ENCODE data around the gene DNM1. TPM values are rescaled to one million over a fixed set of nuclear protein-coding genes. Genes with fewer than 3 reads are reported as not detected.

DNM1 gene
- total and polyA plus RNA-seq, 3 experiments from 2014 or later: 0.18 to 0.66 (median 0.26) TPM

DNA sequence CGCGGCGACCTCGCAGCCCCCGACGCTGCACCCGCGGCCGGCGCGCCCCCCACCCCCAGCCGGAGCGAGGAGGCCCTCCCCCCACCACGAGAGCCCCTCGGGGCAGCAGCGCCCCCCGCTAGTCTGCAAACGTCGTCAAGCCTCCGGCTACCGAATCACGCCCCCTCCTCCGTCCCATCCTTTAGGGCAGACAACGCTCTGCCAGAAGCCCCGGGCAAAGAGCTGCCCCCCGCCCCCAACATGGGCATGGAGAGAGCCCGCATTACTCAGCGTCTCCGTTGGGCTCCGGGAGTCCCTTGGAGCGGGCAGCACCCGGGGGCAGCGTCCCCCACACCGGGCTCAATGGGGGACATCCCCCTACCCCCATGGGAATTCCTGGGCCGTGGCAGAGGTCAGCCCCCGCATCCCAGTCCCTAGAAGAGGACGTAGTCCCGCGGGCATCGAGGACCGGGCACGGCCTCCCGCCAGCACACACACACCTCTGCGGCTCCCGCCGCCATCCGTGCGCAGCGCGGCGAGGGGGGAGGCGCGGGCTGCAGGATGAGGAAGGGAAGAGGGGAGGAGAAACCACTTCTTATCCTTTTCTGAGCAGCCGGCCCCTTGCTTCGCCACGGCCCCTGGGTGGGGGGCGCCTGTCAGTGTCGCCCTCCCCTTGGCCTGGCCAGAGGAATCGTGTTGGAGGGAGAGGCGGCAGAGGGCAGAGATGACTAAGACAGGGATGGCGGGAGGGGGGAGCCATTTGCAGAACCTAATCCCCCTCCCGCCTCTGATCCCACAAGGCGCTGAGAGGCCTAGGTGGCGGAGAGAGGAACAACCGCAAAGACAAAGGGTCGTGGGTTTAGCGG lies 750 bp downstream of the DNM1 start:
- H3K27ac Mint-ChIP-seq: peak overlapping the region in 1 of 8 donors; percentile 65
- no peaks in the 10 kb centered on the region for H3K36me3 Mint-ChIP-seq
- H3K36me3 ChIP-seq (ENCODE audit: insufficient read depth, low read length): no peaks in the 10 kb centered on the region
- H3K9me3 Mint-ChIP-seq: no peaks in the 10 kb centered on the region
- peaks cover 6 to 22% of the 10 kb centered on the region in 2 donors for H3K27me3 Mint-ChIP-seq
- peaks cover 8 to 10% (median 9%) of the 10 kb centered on the region in 3 donors for H3K4me1 Mint-ChIP-seq
- ChIA-PET POLR2A (interaction anchor here (0.6 to 1.3 kb wide), 2 partner anchors 42 to 47 kb away, joined by 3 to 6 read pairs; no protein-coding TSS in a partner anchor), CTCF (interaction anchor here (0.7 to 1.0 kb wide), 3 partner anchors 8 to 154 kb away, joined by 3 to 5 read pairs (median 3); no protein-coding TSS in a partner anchor)
- DNase-seq: peak in 1 of 5 donors; percentile 13
- H3K4me1 ChIP-seq (ENCODE audit: insufficient read depth, low read length): peaks cover 14% of the 10 kb centered on the region
- H3K4me3 Mint-ChIP-seq: peak overlapping the region in 6 of 7 donors; percentile 34 to 84 (median 60)
- peaks cover 13% of the 10 kb centered on the region for H3K27me3 ChIP-seq (ENCODE audit: insufficient read depth, low read length, poor library complexity, severe bottlenecking)
- no peaks in the 10 kb centered on the region for H3K9me3 ChIP-seq (ENCODE audit: low read length)
- H3K27ac ChIP-seq (ENCODE audit: low read depth, low read length): peak overlapping the region; percentile 47
- peak overlapping the region; percentile 58 for H3K4me3 ChIP-seq (ENCODE audit: low read length)

DNA sequence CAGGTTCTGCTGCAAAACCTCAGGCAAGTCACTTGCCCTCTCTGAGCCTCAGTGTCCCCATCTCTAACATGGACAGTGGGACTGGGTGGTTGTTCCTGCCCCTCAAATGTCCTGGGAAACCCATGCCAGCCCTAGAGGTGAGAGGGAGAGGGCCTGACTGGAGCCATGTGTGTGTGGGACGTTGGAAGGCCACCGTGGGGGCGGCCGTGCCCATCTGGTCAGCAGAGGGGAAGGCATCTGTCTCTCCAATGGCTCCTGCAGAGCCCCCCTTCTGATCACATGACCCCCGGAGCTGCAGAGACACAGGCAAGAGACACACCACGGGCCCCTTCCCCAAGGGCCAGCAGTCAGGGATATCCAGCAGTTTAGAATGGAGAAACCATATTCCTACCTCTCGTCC lies 1.7 kb downstream of the DNM1 start:
- Mint-ChIP-seq H3K27me3 (peaks cover 10 to 22% of the 10 kb centered on the region in 2 donors), H3K36me3 (no peaks in the 10 kb centered on the region), H3K9me3 (no peaks in the 10 kb centered on the region), H3K4me3 (peak overlapping the region in 2 of 7 donors; percentile 40 to 65), H3K4me1 (peaks cover 8 to 10% (median 9%) of the 10 kb centered on the region in 3 donors), H3K27ac (no peak overlapping the region)
- DNase-seq: no peak
- Histone ChIP-seq H3K4me3 (ENCODE audit: low read length) (no peak overlapping the region), H3K27ac (ENCODE audit: low read depth, low read length) (peak overlapping the region; percentile 43), H3K27me3 (ENCODE audit: insufficient read depth, low read length, poor library complexity, severe bottlenecking) (peaks cover 13% of the 10 kb centered on the region), H3K4me1 (ENCODE audit: insufficient read depth, low read length) (peaks cover 14% of the 10 kb centered on the region), H3K9me3 (ENCODE audit: low read length) (no peaks in the 10 kb centered on the region), H3K36me3 (ENCODE audit: insufficient read depth, low read length) (no peaks in the 10 kb centered on the region)
- ChIA-PET POLR2A (no interaction called here), CTCF (no interaction called here)

DNA sequence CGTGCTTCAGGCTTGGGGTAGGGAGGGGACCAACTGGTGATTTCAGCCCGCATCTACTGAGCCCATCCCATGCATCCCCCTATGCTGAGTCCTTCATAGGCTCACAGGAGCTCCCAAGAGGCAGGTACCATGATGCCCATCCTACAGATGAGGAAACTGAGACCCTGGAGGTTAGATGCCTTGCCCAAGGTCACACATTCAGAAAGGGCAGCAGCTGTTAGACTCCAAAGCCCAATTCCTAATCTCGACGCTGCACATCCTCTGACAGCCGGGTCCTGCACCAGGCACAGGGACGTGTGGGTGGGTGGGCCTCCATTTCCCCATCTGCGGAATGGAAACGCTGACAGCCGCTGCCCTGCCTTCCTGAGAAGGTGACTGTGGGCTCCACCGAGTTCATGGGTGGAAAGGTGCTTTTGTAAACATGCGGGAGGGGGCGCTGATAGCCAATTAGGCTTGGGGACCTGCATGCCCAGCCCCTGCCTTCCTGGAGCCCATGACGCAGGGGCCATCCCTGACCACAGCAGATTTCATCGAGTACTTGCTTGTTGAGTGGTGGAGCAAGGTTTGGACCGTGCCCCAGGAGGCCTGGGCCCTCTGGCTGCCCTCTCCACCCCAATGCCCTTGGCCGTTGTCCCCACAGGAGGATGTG lies 2.2 kb downstream of the DNM1 start:
- Histone ChIP-seq H3K9me3 (ENCODE audit: low read length) (no peaks in the 10 kb centered on the region), H3K27me3 (ENCODE audit: insufficient read depth, low read length, poor library complexity, severe bottlenecking) (peaks cover 13% of the 10 kb centered on the region), H3K4me1 (ENCODE audit: insufficient read depth, low read length) (peaks cover 14% of the 10 kb centered on the region), H3K27ac (ENCODE audit: low read depth, low read length) (no peak overlapping the region), H3K4me3 (ENCODE audit: low read length) (no peak overlapping the region), H3K36me3 (ENCODE audit: insufficient read depth, low read length) (no peaks in the 10 kb centered on the region)
- peaks cover 10 to 22% of the 10 kb centered on the region in 2 donors for H3K27me3 Mint-ChIP-seq
- DNase-seq: no peak
- no peaks in the 10 kb centered on the region for H3K9me3 Mint-ChIP-seq
- no peak overlapping the region for H3K27ac Mint-ChIP-seq
- peaks cover 8 to 10% (median 9%) of the 10 kb centered on the region in 3 donors for H3K4me1 Mint-ChIP-seq
- POLR2A ChIA-PET: no interaction called here
- CTCF ChIA-PET: interaction anchor here (2.0 kb wide), 1 partner anchor 8 kb away, joined by 4 read pairs; no protein-coding TSS in a partner anchor
- H3K36me3 Mint-ChIP-seq: no peaks in the 10 kb centered on the region
- H3K4me3 Mint-ChIP-seq: peak overlapping the region in 1 of 7 donors; percentile 55

DNA sequence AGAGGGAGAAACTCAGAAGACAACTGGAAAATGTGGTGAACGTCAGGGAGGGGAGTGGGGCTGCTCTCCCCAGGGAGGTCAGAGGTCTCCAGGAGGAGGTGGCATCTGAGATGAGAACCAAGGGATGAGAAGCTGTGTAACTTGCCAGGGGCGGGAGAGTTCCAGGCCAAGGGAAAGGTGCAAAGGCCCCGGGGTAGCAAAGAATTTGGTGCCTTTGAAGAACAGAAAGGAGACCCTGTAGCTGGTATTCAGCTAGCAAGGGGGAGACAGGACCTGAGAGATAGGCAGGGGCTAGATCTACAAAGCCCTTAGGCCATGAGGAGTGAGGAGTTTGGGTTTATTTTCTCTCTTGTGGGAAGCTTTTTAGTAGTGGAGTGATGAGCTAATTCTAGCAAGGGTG lies 3.3 kb downstream of the DNM1 start:
- CTCF ChIA-PET: interaction anchor here (0.7 to 2.0 kb wide), 3 partner anchors 9 to 16 kb away, joined by 3 to 4 read pairs (median 4); no protein-coding TSS in a partner anchor

DNA sequence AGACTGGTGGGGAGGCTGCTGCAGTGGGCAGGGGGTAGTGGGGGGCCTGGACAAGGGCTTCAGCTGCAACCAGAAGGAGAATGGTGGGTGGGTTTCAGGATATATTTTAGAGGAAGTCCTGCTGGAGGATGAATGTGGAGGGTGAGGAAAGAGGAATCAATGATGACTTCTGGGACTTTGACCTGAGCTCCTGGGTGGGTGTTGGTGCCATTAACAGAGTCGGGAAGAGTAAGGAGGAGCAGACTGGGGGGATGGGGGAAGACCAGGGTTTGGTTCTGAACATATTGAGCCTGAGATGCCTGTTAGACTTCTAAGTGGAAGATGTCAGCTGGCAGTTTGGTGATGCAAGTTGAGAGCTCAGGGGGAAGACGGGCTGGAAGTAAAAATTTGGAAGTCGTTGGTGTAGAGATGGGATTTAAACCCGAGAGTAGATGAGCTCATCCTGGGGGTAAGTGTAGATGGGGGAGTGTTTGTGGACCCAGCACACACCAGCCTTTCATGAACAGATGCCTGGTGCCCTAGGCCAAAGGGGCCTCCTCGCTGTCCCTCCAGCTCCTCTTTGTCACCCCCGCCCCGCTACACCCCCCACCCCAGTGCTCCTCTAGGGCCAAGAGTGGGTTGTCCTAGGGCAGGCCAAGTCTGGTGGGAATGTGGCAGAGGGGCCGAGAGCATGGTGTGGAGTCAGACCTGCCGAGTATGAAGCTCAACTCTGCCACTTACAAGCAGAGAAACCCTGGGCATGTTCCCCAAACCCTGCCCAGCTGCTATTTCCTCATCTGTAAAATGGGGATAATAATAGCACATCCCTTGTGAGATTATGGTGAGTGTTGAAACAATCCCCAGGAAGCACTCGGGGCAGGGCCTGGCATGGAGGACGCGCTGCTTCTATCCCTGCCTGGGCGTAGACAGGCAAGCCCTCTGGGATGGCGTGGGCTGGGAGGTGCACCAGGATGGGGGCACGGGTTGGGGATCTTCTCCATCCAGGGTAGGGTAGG lies 4.0 kb downstream of the DNM1 start:
- POLR2A ChIA-PET: no interaction called here

More for the DNA sequence above, 3.3 kb downstream of the DNM1 start:
- Histone ChIP-seq H3K27me3 (ENCODE audit: insufficient read depth, low read length, poor library complexity, severe bottlenecking) (peaks cover 13% of the 10 kb centered on the region), H3K27ac (ENCODE audit: low read depth, low read length) (no peak overlapping the region), H3K36me3 (ENCODE audit: insufficient read depth, low read length) (no peaks in the 10 kb centered on the region), H3K9me3 (ENCODE audit: low read length) (no peaks in the 10 kb centered on the region), H3K4me3 (ENCODE audit: low read length) (no peak overlapping the region), H3K4me1 (ENCODE audit: insufficient read depth, low read length) (peaks cover 14% of the 10 kb centered on the region)
- Mint-ChIP-seq H3K27ac (no peak overlapping the region), H3K4me1 (peaks cover 8 to 10% (median 9%) of the 10 kb centered on the region in 3 donors), H3K36me3 (no peaks in the 10 kb centered on the region), H3K9me3 (no peaks in the 10 kb centered on the region), H3K4me3 (peak overlapping the region in 1 of 7 donors; percentile 49), H3K27me3 (peaks cover 13 to 22% of the 10 kb centered on the region in 2 donors)
- no peak for DNase-seq
- POLR2A ChIA-PET: no interaction called here

DNA sequence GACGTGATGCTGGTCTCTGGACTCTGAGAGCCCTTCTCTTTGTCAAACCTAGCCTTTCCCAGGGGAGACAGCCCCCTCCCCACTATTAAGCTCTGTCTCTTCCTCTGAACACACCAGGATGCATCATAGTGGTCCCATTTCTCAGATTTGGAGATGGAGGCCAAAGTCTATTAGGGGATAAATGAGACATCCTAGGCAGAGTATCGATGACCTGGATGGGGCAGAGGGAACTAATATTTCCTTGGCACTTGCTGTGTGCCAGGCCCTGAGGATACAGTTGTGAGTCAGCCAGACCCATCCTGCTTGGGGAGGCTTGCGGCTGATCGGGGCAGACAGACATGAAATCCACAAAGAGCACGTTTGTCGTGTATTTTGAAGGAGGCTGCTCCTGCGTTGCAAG lies 5.2 kb downstream of the DNM1 start:
- H3K27ac Mint-ChIP-seq: peak overlapping the region in 1 of 8 donors; percentile 40
- peaks cover 0 to 5% (median 3%) of the 10 kb centered on the region in 3 donors for H3K4me1 Mint-ChIP-seq
- no peak overlapping the region for H3K4me3 ChIP-seq (ENCODE audit: low read length)
- H3K27ac ChIP-seq (ENCODE audit: low read depth, low read length): no peak overlapping the region
- H3K36me3 Mint-ChIP-seq: no peaks in the 10 kb centered on the region
- no peaks in the 10 kb centered on the region for H3K9me3 ChIP-seq (ENCODE audit: low read length)
- peaks cover 10% of the 10 kb centered on the region for H3K4me1 ChIP-seq (ENCODE audit: insufficient read depth, low read length)
- ChIA-PET POLR2A (no interaction called here), CTCF (no interaction called here)
- peaks cover 15 to 27% of the 10 kb centered on the region in 2 donors for H3K27me3 Mint-ChIP-seq
- H3K27me3 ChIP-seq (ENCODE audit: insufficient read depth, low read length, poor library complexity, severe bottlenecking): peaks cover 13% of the 10 kb centered on the region
- no peaks in the 10 kb centered on the region for H3K9me3 Mint-ChIP-seq
- no peak for DNase-seq
- no peak overlapping the region for H3K4me3 Mint-ChIP-seq
- H3K36me3 ChIP-seq (ENCODE audit: insufficient read depth, low read length): no peaks in the 10 kb centered on the region

More for the DNA sequence above, 4.0 kb downstream of the DNM1 start:
- Histone ChIP-seq H3K27ac (ENCODE audit: low read depth, low read length) (no peak overlapping the region), H3K27me3 (ENCODE audit: insufficient read depth, low read length, poor library complexity, severe bottlenecking) (peaks cover 13% of the 10 kb centered on the region), H3K36me3 (ENCODE audit: insufficient read depth, low read length) (no peaks in the 10 kb centered on the region), H3K4me3 (ENCODE audit: low read length) (no peak overlapping the region), H3K4me1 (ENCODE audit: insufficient read depth, low read length) (peaks cover 14% of the 10 kb centered on the region), H3K9me3 (ENCODE audit: low read length) (no peaks in the 10 kb centered on the region)
- H3K4me1 Mint-ChIP-seq: peaks cover 8 to 10% (median 9%) of the 10 kb centered on the region in 3 donors
- no peaks in the 10 kb centered on the region for H3K9me3 Mint-ChIP-seq
- peaks cover 14 to 24% of the 10 kb centered on the region in 2 donors for H3K27me3 Mint-ChIP-seq
- peak overlapping the region in 1 of 7 donors; percentile 49 for H3K4me3 Mint-ChIP-seq
- H3K27ac Mint-ChIP-seq: no peak overlapping the region
- H3K36me3 Mint-ChIP-seq: no peaks in the 10 kb centered on the region
- CTCF ChIA-PET: interaction anchor here (0.7 to 2.0 kb wide), 3 partner anchors 10 to 16 kb away, joined by 3 to 4 read pairs (median 4); no protein-coding TSS in a partner anchor
- no peak for DNase-seq

DNA sequence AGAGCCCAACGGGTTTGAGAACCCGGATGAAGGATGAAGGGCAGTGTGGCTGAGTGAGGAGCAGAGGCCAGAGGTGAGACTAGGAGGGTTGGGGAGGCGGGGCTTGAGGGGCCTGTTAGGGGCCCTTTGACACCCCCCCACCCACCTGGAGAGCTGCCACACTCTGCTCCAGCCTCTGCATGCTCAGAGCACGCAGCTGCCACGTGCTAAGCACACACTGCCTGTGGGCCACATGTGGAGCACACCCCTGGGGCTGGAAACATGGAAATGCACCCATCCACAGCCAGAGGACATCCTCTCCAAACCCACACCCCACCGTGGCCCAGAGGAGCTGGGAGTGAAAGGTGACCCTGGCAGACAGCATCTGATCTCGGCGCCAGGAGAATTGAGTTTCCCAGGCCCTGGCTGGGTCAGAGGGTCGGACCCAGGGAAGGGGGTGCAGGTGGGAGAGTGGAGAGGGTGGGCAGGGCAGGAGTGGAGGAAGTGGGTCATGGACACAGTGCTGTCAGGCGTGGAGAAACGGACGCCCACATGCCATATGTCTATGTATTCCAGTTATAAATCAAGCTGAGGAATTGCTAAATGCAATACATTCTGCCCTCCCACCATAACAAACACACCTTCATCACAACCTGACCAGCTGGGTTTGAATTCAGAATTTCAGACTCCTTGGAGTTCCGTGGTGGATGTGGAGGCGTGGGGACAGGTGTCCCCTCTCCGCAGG lies 5.9 kb downstream of the DNM1 start:
- H3K4me3 Mint-ChIP-seq: no peak overlapping the region
- H3K27ac Mint-ChIP-seq: no peak overlapping the region
- DNase-seq: no peak
- peaks cover 15 to 30% of the 10 kb centered on the region in 2 donors for H3K27me3 Mint-ChIP-seq
- Histone ChIP-seq H3K4me3 (ENCODE audit: low read length) (no peak overlapping the region), H3K36me3 (ENCODE audit: insufficient read depth, low read length) (no peaks in the 10 kb centered on the region), H3K9me3 (ENCODE audit: low read length) (no peaks in the 10 kb centered on the region), H3K27me3 (ENCODE audit: insufficient read depth, low read length, poor library complexity, severe bottlenecking) (peaks cover 8% of the 10 kb centered on the region), H3K27ac (ENCODE audit: low read depth, low read length) (no peak overlapping the region), H3K4me1 (ENCODE audit: insufficient read depth, low read length) (peaks cover 5% of the 10 kb centered on the region)
- no peaks in the 10 kb centered on the region for H3K36me3 Mint-ChIP-seq
- H3K4me1 Mint-ChIP-seq: peaks cover 0 to 3% (median 2%) of the 10 kb centered on the region in 3 donors
- no peaks in the 10 kb centered on the region for H3K9me3 Mint-ChIP-seq
- POLR2A ChIA-PET: no interaction called here
- CTCF ChIA-PET: no interaction called here

All from CD8-positive, alpha-beta memory T cell (primary cell).